ENCODE results near the gene UGT1A9. TPM values are rescaled to one million over a fixed set of nuclear protein-coding genes. Genes with fewer than 3 reads are reported as not detected.

Gene UGT1A9
- total RNA-seq, 4 donors from 2014 or later, result not detected

DNA sequence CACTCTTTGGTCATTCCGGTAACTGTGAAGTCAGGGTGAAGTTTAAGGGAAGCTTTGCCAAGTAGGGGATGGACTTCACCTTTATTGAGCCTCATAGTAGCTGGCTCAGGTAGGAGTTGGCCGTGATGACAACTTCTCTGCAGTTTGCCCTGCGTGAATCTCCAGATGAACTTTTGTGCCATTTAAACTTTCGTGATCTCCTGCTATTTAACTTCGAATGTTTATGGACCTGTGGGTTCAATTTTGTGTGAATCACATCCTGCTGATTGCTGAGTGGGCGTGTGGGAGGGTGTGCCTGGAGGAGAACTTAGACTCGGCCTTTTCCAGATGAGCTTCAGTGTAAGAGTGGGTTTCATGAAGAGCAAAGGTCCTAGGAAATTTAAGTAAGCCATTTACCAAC, 92.6 kb downstream of the UGT1A9 start:
- DNase-seq (ENCODE audit: low spot score) (no peak), ATAC-seq (ENCODE audit: low FRiP score) (no peak)
- TF ChIP-seq, protein P1, sequence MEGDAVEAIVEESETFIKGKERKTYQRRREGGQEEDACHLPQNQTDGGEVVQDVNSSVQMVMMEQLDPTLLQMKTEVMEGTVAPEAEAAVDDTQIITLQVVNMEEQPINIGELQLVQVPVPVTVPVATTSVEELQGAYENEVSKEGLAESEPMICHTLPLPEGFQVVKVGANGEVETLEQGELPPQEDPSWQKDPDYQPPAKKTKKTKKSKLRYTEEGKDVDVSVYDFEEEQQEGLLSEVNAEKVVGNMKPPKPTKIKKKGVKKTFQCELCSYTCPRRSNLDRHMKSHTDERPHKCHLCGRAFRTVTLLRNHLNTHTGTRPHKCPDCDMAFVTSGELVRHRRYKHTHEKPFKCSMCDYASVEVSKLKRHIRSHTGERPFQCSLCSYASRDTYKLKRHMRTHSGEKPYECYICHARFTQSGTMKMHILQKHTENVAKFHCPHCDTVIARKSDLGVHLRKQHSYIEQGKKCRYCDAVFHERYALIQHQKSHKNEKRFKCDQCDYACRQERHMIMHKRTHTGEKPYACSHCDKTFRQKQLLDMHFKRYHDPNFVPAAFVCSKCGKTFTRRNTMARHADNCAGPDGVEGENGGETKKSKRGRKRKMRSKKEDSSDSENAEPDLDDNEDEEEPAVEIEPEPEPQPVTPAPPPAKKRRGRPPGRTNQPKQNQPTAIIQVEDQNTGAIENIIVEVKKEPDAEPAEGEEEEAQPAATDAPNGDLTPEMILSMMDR (IDR thresholded peaks at IDR 0.05), result no peak

DNA sequence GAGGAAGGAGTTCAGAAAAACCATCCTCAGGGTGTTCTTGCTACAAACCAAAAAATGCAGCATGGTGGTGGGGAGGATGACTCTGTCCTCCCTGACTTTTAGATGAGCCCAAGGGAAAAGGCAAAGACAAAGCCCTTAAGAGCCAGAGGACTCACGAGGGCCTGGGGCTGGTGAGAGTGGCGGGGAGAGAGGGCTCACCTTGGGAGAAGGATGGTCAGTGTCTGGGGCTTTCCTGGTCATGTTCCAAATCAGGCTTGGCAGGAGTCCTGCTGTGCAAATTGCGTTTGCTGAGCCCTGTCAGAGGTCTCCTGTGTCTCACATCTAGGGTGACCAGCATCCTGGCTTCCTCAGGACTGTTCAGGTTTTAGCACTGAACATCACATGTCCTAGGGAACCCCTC, 93.1 kb downstream of the UGT1A9 start:
- TF ChIP-seq, protein P1 (IDR thresholded peaks at IDR 0.05), result no peak
- no peak for DNase-seq (ENCODE audit: low spot score)
- no peak for ATAC-seq (ENCODE audit: low FRiP score)

DNA sequence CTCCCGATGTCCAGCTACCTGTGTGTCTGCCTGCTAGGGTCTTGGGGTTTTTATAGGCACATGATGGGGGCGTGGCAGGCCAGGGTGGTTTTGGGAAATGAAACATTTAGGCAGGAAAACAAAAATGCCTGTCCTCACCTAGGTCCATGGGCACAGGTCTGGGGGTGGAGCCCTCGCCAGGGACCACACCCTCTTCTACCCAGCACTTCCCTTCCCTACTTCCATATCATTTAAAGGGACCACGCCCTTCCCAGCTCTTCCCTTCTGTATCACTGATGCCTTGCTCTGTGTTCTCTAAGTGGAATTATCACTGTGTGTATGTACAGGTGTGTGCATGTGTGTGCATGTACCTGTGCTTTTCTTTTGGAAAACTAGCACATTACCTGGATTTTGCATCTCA, 94.7 kb downstream of the UGT1A9 start:
- DNase-seq (ENCODE audit: low spot score) (no peak), ATAC-seq (ENCODE audit: low FRiP score) (no peak)
- TF ChIP-seq, protein P1 (IDR thresholded peaks at IDR 0.05), result no peak

DNA sequence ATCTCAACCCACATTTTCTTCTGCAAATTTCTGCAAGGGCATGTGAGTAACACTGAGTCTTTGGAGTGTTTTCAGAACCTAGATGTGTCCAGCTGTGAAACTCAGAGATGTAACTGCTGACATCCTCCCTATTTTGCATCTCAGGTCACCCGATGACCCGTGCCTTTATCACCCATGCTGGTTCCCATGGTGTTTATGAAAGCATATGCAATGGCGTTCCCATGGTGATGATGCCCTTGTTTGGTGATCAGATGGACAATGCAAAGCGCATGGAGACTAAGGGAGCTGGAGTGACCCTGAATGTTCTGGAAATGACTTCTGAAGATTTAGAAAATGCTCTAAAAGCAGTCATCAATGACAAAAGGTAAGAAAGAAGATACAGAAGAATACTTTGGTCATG, 96.4 kb downstream of the UGT1A9 start:
- no peak for DNase-seq (ENCODE audit: low spot score)
- TF ChIP-seq, protein P1 (IDR thresholded peaks at IDR 0.05), result no peak
- no peak for ATAC-seq (ENCODE audit: low FRiP score)

DNA sequence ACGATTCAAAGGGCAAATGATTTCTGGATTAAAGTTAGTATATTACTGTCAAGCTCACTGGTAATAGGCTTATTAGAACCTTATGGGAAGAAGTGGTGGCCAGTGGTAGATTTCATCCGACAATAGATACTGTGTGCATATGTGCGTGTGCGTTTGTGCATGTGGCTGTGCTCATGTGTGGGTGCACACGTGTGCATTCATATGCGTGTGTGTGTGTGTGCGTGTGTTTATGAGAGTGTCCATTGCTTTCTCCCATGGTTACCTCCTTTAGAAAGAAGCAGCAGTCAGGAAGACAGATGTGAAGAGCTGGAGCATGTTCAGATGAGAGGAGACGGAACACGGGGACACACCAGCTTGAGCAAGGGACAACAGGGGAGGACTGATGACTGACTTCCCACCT, 97.6 kb downstream of the UGT1A9 start:
- TF ChIP-seq, protein P1 (IDR thresholded peaks at IDR 0.05), result no peak
- DNase-seq (ENCODE audit: low spot score) (no peak), ATAC-seq (ENCODE audit: low FRiP score) (no peak)

DNA sequence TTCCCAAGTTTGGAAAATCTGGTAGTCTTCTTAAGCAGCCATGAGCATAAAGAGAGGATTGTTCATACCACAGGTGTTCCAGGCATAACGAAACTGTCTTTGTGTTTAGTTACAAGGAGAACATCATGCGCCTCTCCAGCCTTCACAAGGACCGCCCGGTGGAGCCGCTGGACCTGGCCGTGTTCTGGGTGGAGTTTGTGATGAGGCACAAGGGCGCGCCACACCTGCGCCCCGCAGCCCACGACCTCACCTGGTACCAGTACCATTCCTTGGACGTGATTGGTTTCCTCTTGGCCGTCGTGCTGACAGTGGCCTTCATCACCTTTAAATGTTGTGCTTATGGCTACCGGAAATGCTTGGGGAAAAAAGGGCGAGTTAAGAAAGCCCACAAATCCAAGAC, 100.5 kb downstream of the UGT1A9 start:
- ATAC-seq (ENCODE audit: low FRiP score), result no peak
- TF ChIP-seq, protein P1 (IDR thresholded peaks at IDR 0.05), result no peak
- no peak for DNase-seq (ENCODE audit: low spot score)

DNA sequence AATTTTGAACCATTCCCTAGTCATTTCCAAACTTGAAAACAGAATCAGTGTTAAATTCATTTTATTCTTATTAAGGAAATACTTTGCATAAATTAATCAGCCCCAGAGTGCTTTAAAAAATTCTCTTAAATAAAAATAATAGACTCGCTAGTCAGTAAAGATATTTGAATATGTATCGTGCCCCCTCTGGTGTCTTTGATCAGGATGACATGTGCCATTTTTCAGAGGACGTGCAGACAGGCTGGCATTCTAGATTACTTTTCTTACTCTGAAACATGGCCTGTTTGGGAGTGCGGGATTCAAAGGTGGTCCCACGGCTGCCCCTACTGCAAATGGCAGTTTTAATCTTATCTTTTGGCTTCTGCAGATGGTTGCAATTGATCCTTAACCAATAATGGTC, 100.9 kb downstream of the UGT1A9 start:
- no peak for DNase-seq (ENCODE audit: low spot score)
- TF ChIP-seq, protein P1 (IDR thresholded peaks at IDR 0.05), result no peak

More for the DNA sequence above, 100.9 kb downstream of the UGT1A9 start:
- no peak for ATAC-seq (ENCODE audit: low FRiP score)

Measured in omental fat pad (tissue), 4 donors.